Ishikawa (cell line): ENCODE data around the gene IGF1R.

Source experiments
- CEBPB ChIP-seq: IDR thresholded peaks from 2 replicates; pipeline ENCODE4 v1.6.1; 2012
- CREB1 ChIP-seq: IDR thresholded peaks from 2 replicates; pipeline ENCODE4 v1.6.1; 2012; ENCODE audit warnings: low read depth
- EGR1 ChIP-seq: IDR thresholded peaks from 2 replicates; pipeline ENCODE4 v1.6.1; 2012
- EP300 ChIP-seq: IDR thresholded peaks from 2 replicates; pipeline ENCODE4 v1.6.1; 2012; ENCODE audit warnings: borderline replicate concordance
- FOXM1 ChIP-seq: IDR thresholded peaks from 2 replicates; pipeline ENCODE4 v1.6.1; 2012; ENCODE audit warnings: low read depth, borderline replicate concordance
- NFIC ChIP-seq: IDR thresholded peaks from 2 replicates; pipeline ENCODE4 v1.6.1; 2012
- RAD21 ChIP-seq: IDR thresholded peaks from 2 replicates; pipeline ENCODE4 v1.6.1; 2012; ENCODE audit warnings: low read depth
- REST ChIP-seq: IDR thresholded peaks from 2 replicates; pipeline ENCODE4 v1.6.1; 2012; ENCODE audit warnings: low read depth, mild to moderate bottlenecking
- TAF1 ChIP-seq: IDR thresholded peaks from 2 replicates; pipeline ENCODE4 v1.6.1; 2012; ENCODE audit warnings: low read depth, mild to moderate bottlenecking
- TCF12 ChIP-seq: IDR thresholded peaks from 2 replicates; pipeline ENCODE4 v1.6.1; 2012; ENCODE audit warnings: low read depth
- TEAD4 ChIP-seq: IDR thresholded peaks from 2 replicates; pipeline ENCODE4 v1.6.1; 2012
- YY1 ChIP-seq: IDR thresholded peaks from 2 replicates; pipeline ENCODE4 v1.6.1; 2012; ENCODE audit warnings: low read depth
- ZBTB7A ChIP-seq: IDR thresholded peaks from 2 replicates; pipeline ENCODE4 v1.6.1; 2012; ENCODE audit warnings: low read depth
- TF ChIP-seq, protein P1 (sequence below): IDR thresholded peaks from 2 replicates; pipeline ENCODE4 v1.6.1; 2012
- TF ChIP-seq, protein P2 (sequence below): IDR thresholded peaks from 2 replicates; pipeline ENCODE4 v1.6.1; 2012

IGF1R gene

GRCh38 chr15:98772895-98773294 is 124.6 kb downstream of the IGF1R start:
- TF ChIP-seq TEAD4: no peak
- TF ChIP-seq, protein P1, sequence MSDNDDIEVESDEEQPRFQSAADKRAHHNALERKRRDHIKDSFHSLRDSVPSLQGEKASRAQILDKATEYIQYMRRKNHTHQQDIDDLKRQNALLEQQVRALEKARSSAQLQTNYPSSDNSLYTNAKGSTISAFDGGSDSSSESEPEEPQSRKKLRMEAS: no peak
- no peak for TF ChIP-seq TCF12
- TF ChIP-seq YY1: no peak
- no peak for TF ChIP-seq EGR1
- no peak for TF ChIP-seq TAF1
- TF ChIP-seq, protein P2, sequence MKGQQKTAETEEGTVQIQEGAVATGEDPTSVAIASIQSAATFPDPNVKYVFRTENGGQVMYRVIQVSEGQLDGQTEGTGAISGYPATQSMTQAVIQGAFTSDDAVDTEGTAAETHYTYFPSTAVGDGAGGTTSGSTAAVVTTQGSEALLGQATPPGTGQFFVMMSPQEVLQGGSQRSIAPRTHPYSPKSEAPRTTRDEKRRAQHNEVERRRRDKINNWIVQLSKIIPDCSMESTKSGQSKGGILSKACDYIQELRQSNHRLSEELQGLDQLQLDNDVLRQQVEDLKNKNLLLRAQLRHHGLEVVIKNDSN: no peak
- no peak for TF ChIP-seq REST
- TF ChIP-seq ZBTB7A: no peak
- no peak for TF ChIP-seq CREB1

GRCh38 chr15:98773616-98774015 is 125.3 kb downstream of the IGF1R start:
- TF ChIP-seq RAD21: no peak
- no peak for TF ChIP-seq REST
- no peak for TF ChIP-seq NFIC

DNA sequence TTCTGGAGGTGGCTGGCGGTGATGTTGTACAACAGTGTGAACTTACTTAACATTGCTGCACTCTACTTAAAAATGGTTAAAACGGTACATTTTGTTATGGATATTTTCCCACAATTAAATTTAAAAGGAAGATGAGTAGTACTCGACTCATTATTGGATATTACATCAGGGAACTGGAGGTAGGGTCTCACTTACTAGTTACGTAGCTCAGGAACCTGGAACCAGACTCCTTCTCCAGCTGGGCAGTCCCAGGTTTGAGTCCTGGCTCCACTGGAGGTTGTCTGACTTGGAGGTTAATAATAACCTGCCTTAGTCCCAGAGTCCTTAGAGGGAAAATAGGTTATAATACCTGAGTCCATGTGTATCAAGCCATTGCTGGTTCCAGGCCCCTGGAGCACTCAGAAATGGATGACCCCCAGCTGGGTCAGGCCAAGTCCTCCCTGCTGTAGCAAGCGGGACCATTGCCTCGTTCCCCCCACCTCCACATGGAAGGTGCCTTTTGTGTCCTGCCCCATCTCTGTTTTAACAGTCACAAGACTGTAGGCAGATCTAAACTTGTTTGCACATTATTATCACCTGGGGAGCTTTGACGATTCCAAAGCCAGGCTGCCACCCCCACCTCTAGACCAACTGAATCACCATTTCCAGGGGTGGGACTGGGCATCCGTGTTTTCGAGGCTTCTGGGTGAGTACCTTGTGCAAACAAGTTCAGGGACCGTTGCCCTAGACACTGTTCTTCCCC is 126.6 kb downstream of the IGF1R start:
- TF ChIP-seq FOXM1 (no peak), ZBTB7A (no peak), TAF1 (no peak), CREB1 (no peak), EP300 (no peak), CEBPB (no peak), RAD21 (no peak), REST (no peak), YY1 (no peak), EGR1 (no peak), TEAD4 (no peak), NFIC (no peak), TCF12 (no peak)
- TF ChIP-seq, protein P2: no peak
- TF ChIP-seq, protein P1: no peak

GRCh38 chr15:98775498-98776230 is 127.3 kb downstream of the IGF1R start:
- TF ChIP-seq RAD21 (no peak), TCF12 (no peak), TAF1 (no peak), CREB1 (no peak), EGR1 (no peak), FOXM1 (no peak), ZBTB7A (no peak), NFIC (no peak), YY1 (no peak), TEAD4 (no peak), CEBPB (no peak), REST (no peak), EP300 (no peak)
- TF ChIP-seq, protein P2: no peak
- TF ChIP-seq, protein P1: no peak
